NCI-H1092 treated with DMSO at 0.1 percent for 48 hours (cell line): ENCODE results near the gene NPY4R2.
"Not testable (repeated sequence)": the region's sequence is repeated elsewhere in the genome, so short reads cannot be mapped to it uniquely, and the experiment has no call there.

Source experiments
- DNase-seq: peaks from one replicate; lab custom pipeline; 2025; lab: John Stamatoyannopoulos, UW

Gene NPY4R2, protein sequence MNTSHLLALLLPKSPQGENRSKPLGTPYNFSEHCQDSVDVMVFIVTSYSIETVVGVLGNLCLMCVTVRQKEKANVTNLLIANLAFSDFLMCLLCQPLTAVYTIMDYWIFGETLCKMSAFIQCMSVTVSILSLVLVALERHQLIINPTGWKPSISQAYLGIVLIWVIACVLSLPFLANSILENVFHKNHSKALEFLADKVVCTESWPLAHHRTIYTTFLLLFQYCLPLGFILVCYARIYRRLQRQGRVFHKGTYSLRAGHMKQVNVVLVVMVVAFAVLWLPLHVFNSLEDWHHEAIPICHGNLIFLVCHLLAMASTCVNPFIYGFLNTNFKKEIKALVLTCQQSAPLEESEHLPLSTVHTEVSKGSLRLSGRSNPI

DNA sequence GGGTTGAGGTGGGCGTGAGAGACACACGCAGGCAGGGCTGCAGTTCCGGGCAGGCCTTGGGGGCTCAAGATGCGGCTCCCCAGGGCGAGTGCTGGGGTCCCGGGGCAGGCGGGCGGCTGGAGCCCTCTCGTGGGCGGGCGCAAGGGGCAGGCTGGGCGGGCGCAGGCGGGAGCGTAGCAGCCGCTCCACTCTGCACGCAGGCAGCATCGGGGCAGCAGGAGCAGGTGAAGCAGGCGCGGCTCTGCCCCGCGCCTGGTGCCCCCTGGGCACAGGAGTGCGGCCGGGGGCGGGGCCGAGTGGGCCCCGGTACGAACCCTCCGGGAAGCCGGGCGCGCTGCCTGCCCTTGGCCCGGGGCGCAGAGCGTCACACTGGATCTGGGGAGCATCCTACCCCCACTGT, at the start of gene NPY4R2:
Gene NPY4R2, plus strand, starts transcription at position 188 of the 400 bp plus-strand sequence. CDS start 3,326 bp downstream, outside the sequence.
- not testable (repeated sequence) for DNase-seq

DNA sequence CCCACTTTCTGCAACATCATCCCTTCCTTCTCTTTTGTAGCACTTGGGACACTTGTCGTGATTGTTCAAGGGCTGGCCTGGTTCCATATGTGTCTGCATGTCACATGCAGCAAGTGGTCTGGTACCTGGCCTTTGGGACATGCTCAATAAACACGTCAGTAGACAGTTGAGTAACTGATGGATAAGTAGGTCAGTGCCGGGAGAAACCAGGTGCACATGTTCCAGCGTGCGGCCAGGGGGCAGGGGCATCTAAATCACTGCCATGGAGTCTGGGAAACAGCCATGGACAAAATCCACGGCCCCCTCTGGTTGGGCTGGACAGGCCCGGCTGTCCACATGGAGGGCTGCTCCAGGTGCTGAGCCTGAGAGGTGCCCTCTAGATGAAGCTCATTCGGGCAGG, 47.6 kb upstream of the NPY4R2 start:
- DNase-seq, result not testable (repeated sequence)

DNA sequence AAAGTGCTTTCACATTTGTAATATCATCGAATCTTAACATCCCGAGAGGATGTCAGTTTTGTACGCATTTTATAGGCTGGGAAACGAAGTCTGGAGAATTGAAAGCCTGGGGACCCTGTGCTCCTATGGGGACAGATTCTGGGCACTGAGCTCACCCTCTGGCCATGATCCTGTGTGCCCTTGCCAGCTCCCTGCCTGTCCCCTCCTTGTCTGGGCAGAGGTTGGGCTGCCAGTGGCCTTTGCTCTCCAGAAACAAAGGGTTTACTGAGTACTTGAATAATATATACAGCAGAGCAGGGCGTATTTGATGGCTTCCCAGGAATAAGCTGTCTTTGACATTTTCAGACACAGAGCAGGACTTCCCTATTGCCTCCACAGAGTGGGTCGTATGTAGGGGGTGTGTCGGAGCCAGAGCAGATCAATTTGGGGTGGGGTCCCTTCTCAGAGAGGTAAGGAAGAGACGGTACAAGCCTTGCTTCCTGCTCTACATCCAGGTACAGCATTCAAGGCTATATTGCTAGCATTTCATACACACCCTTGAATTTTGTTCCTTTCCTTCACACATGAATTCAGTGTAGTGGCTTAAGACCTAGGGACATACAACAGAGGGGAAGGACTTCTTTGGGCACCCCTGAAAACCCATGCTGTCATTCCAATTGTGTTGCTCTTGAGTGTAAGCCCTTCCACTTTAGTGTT, 46.8 kb upstream of the NPY4R2 start:
- DNase-seq, result not testable (repeated sequence)

DNA sequence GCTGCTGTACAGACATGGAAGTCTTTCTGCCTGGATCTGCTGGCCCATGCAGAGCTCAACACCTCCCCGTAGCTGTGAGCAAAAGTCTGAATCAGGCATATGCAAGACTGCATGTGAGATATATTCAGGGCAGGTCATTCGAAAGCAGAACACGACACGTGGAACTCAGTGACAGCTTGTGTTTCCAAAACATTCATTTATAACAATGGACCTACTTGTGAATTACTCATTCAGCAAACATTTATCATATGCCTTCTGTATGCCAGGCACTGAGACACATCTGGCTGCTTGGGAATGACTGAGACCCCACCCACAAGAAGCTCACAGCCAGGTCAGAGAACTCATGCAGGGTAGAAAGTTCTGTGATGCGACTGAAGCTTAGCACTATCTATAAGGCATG, 46.2 kb upstream of the NPY4R2 start:
- DNase-seq, result not testable (repeated sequence)

DNA sequence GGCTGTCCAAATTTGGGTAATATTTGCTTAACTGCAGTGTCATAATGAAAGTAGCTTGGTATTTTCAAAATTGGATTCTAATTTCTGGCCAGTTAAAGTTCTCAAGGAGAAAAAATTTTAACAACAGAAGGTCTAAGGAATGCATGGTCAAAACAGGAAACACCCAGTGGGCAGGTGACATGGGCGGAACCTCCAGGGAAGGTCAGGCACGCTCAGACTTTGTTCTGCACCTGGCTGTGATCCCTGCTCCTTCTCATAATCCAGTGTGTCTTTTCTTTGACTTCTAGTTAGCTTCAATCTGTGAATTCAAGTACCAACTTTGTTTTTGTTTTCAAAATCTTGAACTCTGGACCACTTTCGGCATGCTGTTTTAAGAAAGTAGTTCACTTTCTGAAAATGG, 34.2 kb upstream of the NPY4R2 start:
- DNase-seq, result not testable (repeated sequence)

DNA sequence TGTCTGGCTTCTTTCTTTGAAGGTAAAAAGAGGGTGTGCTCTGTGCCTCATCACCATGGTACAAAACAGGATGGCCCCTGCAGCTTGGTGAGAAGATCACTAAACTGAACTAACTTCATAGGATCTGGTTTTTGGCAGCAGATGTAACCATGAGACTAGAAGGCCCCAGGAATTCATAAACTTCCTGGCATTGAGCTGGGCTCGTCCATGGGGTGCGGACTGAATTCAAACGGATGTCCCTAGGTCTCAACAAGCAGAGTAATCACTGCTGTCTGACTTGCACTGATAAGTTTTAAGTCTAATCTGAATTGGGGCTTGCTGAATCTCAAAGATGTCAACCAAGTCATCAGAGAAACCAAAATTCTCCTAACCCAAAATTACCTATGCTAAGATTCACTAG, 33.5 kb upstream of the NPY4R2 start:
- not testable (repeated sequence) for DNase-seq

DNA sequence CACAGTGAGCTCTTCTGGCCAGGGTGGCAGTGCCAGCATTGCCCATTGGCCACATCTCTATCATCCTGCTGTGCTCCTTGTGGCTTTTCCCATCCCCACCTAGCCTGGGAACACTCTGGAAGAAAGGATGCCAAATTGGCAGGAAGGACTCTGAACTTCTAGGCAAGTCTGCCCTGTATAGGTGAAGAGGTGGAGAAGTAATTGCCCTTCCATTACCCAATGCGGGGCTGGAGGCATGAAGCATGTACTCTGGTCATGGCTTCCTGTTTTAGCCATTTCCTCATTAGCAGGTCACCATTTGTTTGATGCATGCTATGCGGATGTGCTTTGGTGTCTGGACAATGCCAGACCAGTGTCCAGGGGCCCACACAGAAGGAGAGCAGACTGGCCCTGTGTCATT, 32.1 kb upstream of the NPY4R2 start:
- not testable (repeated sequence) for DNase-seq

DNA sequence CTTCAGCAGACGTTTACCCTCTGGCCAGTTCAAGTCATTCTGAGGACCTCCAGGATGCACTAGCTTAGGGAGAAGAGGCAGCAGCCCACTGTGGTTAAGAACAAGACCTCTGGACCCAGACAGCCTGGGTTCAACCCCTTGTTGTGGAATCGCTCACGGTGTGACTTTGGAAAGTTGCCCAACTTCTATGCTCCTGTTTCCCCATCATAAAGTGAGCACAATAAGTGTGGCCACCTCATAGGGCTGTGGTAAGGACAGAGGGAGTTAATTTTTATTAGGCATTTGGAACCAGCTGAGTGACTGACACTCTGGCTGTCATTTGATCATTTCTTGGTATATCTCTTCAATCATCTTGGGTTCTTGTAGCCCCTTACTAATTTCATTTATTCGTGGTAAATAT, 31.6 kb upstream of the NPY4R2 start:
- not testable (repeated sequence) for DNase-seq

DNA sequence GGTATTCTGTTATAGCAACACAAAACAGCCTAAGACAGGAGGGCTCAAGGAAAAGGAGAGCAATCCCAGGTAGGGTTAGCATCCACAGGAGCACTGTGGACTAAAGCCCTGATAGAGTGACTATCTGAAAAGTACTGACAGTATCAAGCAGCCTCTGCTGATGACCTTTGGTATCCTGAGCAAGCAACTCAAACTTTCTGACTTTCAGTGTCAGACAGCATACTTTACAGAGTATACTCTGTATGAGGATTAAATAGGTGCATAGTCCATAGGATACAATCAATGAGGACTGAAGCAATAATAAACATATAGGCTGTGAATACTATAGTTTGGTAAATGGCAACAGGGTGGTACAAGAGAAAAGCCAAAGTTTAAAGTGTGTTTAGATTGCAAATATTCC, 27.7 kb upstream of the NPY4R2 start:
- DNase-seq, result not testable (repeated sequence)

DNA sequence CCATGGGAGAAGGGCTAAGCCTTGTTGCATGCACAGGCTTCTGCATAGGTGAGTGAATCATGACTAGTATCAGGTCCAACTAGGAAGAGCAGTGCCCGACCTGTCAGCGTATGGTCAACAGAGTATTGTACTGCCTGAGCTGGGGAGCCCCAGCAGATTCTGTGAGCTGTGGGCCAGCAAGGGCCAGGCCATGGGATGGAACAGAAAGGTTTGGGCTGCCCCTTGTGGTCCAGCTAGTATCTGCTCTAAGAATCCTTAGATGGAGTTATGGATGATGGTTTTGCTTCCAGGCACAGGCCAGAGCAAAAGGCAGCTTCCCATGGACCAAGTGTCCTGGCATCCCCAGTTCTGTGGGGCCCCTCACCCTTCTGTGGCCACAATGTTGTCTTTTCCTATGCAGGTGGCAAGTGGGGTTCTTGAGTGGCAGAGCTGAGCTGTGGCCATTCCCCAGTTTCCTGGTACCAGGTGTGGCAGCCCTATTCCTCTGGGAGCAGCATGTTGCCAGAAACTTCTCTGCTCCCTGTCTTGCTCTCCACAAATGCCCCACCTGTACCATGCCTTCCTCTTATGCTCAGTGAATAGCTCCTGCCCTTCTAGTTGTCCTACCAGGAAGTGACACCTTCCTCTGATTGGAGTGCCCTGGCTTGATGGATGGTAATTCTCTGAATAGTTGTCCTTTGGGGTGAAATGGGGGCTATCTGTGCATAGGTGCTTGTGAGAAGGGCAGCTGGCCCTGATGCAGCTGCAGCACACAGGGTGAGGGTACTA, 25.8 kb upstream of the NPY4R2 start:
- DNase-seq, result not testable (repeated sequence)

DNA sequence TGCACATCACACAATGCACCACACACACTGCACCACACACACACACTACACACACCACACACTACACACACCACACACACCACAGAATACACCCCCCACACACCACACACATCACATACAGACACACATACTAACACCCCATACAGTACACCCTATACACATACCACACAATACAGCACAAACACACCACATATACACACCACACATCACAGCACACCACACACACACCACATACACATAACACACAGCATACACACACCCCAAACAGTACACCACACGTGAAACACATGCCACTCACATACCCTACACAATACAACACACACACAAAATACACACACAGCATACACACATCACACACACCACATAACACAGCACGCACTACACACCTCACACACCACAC, 23.9 kb upstream of the NPY4R2 start:
- DNase-seq, result not testable (repeated sequence)

DNA sequence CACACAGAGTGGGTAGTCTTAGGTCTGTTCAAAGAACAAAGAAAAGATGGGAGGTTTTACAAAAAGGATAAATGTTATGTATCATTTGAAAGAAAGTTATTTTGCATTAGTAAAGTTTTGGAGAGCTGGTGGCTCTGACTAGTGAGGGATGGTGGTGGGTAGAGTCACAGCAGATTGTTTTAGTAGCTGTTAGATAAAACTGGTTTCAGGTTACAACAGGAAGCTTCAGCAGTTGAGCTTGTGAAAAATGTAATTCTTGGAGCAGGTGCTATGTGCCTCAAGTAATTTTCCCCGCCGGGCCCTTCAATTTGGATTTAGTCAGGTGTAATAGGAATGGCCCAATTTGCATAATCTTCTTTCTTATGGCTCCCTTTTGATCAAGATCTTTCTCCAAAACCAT, 20.6 kb upstream of the NPY4R2 start:
- DNase-seq, result not testable (repeated sequence)

DNA sequence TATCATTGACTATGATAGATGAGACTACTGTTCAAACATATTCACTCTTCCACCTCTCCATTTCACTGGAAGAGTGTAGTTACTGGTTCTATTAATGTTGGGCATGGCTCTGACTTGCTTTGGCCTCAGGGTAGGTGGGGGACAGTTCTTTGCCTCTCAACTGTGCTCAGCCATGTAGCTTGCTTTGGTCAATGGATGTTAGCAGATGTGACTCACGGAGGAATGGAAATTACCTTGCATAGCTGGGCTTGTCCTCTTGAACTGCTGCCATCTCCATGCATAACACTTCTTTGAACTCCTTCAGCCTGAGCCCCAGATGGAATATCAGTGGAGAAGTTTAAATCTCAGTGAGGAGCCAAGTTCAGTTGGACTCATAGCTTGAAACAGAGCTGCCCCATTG, 9.1 kb upstream of the NPY4R2 start:
- not testable (repeated sequence) for DNase-seq

DNA sequence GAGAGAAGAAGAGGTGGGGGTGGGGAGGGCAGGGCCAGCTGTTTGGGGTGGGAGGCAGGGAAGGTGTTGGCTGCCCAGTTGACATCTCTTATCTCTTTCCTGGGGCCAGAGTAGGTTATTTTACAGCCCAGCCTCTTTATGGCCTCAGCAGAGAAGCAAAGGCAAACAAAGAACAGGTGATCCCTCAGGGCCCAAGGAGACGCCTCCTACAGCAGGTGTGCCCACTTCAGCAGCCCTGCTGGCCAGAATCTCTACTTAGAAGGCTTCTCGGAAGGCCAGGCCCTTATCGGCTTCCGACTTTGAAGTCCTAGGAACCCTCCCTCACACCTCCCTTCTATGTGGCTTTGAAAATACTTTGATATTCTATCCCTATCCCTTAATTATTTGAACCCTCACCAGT, 8.0 kb upstream of the NPY4R2 start:
- DNase-seq, result not testable (repeated sequence)

DNA sequence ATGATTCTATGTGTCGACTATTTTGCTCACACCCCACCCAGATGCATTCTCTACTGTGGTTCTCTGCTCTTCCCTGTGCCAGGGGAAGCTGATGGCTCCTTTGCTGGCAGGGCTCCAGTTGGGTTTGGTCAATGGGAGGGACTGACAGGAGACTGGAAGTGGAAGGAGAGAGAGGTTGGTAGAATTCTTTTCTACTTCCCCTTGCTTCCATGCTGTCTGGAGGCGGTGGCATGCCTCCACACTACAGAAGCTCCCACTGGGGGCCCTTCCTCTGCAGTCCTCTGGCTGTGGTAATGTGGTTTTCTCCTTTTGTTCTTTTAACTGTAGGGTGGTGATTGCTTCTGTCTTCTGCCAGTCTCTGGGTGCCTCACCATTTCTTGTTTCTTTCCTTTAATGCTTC, 4.4 kb upstream of the NPY4R2 start:
- not testable (repeated sequence) for DNase-seq

DNA sequence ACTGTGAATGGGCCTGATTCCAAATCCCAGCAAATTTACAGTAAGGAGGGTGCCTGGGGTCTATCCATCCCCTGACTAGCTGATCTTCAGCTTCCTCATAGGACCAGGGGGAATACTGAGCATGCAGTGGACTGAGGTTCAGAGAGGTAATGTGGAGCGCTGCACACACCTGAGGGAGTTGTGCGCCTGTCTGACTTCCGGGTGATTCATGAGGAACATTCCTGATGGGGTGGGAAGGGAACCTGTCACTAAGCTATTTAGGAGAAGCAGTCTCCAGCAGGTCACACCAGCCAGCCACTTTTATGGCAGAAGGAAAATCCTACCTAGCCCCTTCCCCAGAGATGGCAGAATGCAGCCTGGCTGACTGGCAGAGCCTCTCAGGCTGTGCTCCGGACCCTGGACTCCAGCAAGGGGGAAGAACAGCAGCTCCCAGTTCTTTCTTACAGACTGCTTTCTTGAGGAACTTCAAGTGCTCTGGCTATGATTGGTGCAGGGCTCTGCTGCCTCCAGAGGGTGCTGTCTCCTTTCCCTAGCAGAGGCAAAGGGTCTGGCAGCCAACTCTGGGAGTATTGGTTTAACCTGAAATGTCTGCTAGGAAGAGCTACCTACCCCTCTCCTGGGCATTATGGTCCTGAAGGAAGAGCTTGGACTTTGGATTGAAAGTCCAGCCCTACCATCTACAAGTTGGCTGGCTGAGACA, 2.5 kb upstream of the NPY4R2 start:
- DNase-seq, result not testable (repeated sequence)

DNA sequence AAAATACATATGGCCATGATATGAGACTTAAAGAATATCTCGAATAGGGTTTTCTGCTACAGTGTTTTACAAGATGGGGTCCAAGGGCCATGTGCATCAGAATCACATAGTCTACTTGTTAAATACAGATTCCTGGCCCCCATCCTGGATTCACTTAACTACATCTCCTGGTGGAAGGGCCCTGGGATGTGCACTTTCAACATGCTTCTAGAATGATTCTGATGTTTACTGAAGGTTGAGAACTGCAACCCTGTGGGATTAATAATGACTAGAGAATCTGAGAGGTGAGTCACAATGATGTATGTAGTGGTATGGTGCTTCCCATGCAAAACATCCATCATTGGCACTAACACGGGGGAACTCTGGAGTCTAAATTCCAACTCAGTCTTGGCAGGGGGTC, 2.1 kb downstream of the NPY4R2 start:
- not testable (repeated sequence) for DNase-seq

DNA sequence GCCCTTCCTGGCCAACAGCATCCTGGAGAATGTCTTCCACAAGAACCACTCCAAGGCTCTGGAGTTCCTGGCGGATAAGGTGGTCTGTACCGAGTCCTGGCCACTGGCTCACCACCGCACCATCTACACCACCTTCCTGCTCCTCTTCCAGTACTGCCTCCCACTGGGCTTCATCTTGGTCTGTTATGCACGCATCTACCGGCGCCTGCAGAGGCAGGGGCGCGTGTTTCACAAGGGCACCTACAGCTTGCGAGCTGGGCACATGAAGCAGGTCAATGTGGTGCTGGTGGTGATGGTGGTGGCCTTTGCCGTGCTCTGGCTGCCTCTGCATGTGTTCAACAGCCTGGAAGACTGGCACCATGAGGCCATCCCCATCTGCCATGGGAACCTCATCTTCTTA, 4.0 kb downstream of the NPY4R2 start:
- not testable (repeated sequence) for DNase-seq

DNA sequence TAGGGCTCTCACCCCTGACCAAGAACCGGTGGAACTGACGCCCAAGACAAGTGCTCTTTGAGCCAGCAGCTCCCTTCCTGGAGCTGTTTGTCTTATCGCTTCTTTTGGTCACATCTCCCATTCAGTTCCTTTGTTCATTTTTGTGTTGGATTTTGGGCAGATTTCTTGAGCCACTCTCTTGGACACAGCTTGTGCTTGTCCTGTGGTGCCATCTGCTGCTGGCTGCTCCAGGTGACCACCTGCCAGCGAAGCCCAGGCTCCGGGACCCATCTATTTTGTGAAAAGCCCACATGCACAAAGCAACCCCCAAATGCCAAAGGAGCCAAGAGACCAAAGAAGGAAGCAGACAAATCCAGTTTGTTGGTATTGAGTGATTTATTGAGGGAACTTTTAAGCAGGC, 6.2 kb downstream of the NPY4R2 start:
- not testable (repeated sequence) for DNase-seq

DNA sequence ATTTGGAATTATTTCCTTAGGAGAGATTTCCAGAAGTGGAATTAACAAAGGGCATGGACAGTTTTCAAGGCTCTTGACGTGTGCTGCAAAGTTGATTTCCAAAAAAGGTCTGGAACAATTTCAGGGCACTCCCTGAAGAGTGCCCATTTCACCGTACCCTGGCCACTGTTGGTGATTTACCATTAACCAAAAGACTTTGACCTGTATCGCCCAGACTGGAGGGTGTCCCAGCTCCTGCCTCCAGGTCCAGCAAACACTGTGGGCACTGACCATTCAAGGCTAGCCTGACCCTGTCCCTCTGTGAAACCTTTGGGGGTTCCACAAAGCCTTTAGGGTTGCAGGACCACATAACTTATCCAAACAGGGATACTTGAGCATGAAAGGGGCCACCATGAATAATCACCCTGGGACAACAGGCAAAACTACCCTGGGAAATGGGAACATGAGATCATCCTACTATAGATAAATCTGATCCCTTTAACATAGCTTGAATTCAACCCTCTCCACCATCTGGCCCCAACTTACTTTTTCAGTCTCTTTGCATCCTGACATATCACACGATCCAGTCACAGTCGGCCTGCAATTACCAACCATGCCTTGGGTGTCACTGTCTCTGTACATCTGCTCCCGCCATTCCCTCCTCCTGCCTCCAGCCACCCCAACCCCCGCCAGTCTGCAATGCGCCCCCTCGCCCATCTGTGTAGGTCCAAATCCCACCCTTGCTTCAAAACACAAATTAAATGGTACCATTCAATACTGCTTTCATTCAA, 8.9 kb downstream of the NPY4R2 start:
- DNase-seq, result not testable (repeated sequence)

DNA sequence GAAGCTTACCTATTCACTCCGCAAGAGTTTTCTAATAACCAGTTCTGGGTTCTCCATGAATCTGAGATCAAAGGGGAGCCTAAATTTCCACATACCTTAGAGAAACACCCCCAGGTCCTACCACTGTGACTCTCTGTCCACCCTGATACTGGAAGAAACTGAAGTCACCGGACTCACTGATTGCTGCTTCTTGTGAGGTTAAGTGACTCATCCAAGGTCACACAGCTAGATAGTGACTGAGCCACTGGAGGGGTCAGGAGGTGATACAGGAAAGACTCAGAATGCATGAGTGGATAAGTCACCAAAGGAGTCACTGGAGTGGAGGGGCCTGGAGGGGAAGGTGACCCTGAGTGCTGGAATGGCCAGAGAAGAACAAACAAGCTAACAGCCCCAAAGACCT, 9.8 kb downstream of the NPY4R2 start:
- DNase-seq, result not testable (repeated sequence)
